SH-SY5Y (cell line): ENCODE data around the gene EXOG.

Source experiments
- GATA2 ChIP-seq: IDR thresholded peaks from 2 replicates; pipeline ENCODE4 v1.6.1; 2011; ENCODE audit warnings: mild to moderate bottlenecking, low read depth, low read length
- GATA3 ChIP-seq: IDR thresholded peaks from 2 replicates; pipeline ENCODE4 v1.6.1; 2011; ENCODE audit warnings: low read depth, mild to moderate bottlenecking, low read length, moderate library complexity

- TF ChIP-seq GATA2: no peak
- TF ChIP-seq GATA3: no peak
Measured at GRCh38 chr3:38545983-38546382, 49.8 kb downstream of the EXOG start.
